NT2/D1 (cell line): Measurements from ENCODE around the gene GJD3.
A peak's percentile ranks its signal among the peaks of the same experiment; 100 is the strongest.

Experiments
- DNase-seq: peaks from one replicate; pipeline ENCODE4 v3.0.0-alpha.2; 2011; ENCODE audit warnings: low read depth, low spot score
- H3K27me3 ChIP-seq: 2 replicates; pipeline ENCODE4 v1.6.0; 2011; ENCODE audit warnings: mild to moderate bottlenecking; ENCODE audit not compliant: insufficient read length, insufficient read depth
- H3K36me3 ChIP-seq: 2 replicates; pipeline ENCODE4 v1.6.1; 2011; ENCODE audit warnings: mild to moderate bottlenecking, low read length, mixed read lengths; ENCODE audit not compliant: insufficient read depth, insufficient read length
- H3K4me1 ChIP-seq: 2 replicates; pipeline ENCODE4 v1.5.1; 2011; ENCODE audit not compliant: insufficient read depth, insufficient read length
- H3K4me3 ChIP-seq: 2 replicates; pipeline ENCODE4 v1.5.1; 2011; ENCODE audit warnings: low read depth; ENCODE audit not compliant: insufficient read length
- H3K9ac ChIP-seq: 2 replicates; pipeline ENCODE4 v1.6.0; 2011; ENCODE audit warnings: low read depth; ENCODE audit not compliant: insufficient read length
- H3K9me3 ChIP-seq: 2 replicates; pipeline ENCODE4 v1.5.1; 2011; ENCODE audit warnings: mild to moderate bottlenecking, low read length; ENCODE audit not compliant: insufficient read depth
- SUZ12 ChIP-seq: IDR thresholded peaks from 2 replicates; pipeline ENCODE4 v1.6.1; 2011; ENCODE audit not compliant: insufficient read length, insufficient read depth; ENCODE audit errors: extremely low read depth
- YY1 ChIP-seq: IDR thresholded peaks from 2 replicates; pipeline ENCODE4 v1.6.1; 2011; ENCODE audit not compliant: insufficient read length, insufficient read depth
- ZNF274 ChIP-seq: IDR thresholded peaks from 2 replicates; pipeline ENCODE4 v1.6.1; 2011; ENCODE audit warnings: mild to moderate bottlenecking, low read depth, low read length

The GJD3 gene

DNA sequence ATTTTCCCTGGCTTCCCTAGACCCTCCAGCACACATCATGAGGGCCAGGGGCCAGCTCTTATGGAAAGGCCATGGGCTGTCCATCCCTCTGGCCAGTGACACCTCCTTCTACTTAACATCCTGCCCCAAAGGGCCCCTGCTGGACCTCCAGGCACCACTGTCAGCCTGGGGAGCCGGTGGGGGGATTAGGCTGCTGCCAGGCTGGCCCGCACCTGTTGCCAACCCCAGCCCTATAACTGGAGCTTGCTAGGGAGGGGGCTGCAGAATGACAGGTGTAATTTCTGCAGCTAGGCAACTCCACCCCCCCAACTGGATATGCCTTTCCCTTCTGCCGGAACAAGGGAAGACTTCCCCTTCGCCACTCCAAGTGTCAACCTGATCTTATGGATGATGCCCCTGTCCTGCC lies 43.0 kb downstream of the GJD3 start:
- Histone ChIP-seq H3K9me3 (no peaks in the 10 kb centered on the region), H3K4me3 (peak overlapping the region; percentile 1), H3K9ac (no peak overlapping the region), H3K4me1 (peaks cover 36% of the 10 kb centered on the region), H3K27me3 (peaks cover 18% of the 10 kb centered on the region), H3K36me3 (peaks cover 3% of the 10 kb centered on the region)
- TF ChIP-seq SUZ12, result no peak
- TF ChIP-seq YY1, result no peak
- TF ChIP-seq ZNF274, result no peak
- DNase-seq, result no peak

DNA sequence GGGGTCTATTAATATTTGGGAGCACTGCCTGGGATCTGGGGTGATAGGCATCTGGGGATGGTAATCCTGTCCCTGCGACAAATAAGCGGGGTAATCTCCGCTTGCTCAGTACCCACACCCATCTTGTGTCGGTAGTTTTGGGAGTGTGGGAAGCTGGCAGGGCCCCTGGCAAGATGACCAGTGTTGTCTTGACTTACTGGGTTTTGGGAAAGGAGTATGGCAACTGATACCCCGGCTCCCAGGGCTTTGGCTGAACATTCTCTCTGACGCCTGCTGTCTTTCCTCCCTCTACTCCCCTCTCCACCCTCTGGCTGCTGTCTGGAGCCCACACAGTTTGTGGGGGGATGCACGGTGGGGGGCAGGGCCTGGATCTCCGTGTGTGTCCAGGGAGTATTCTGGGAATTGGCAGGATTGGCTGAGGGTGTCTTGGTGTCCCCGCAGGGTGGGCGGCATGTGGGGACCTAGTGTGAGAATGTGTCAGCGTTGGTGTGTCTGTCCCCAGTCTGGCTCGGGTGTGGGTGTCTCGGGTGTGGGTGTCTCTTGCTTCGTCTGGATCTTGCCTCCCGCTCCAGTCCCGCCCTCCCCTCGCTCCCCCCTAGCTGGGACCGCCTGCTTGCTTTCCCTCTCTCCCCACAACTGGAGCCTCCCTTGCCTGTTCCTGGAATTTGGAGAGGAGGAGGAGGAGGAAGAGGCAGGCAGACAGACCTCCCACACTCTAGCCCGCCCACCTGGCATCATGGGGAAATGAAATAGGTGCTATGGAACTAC lies 43.6 kb downstream of the GJD3 start:
- TF ChIP-seq SUZ12, result no peak
- TF ChIP-seq YY1, result no peak
- no peak for TF ChIP-seq ZNF274
- H3K27me3 ChIP-seq, result peaks cover 23% of the 10 kb centered on the region
- H3K4me1 ChIP-seq, result peaks cover 38% of the 10 kb centered on the region
- peaks cover 3% of the 10 kb centered on the region for H3K36me3 ChIP-seq
- H3K4me3 ChIP-seq, result no peak overlapping the region
- peak overlapping the region; percentile 36 for H3K9ac ChIP-seq
- H3K9me3 ChIP-seq, result no peaks in the 10 kb centered on the region
- no peak for DNase-seq

DNA sequence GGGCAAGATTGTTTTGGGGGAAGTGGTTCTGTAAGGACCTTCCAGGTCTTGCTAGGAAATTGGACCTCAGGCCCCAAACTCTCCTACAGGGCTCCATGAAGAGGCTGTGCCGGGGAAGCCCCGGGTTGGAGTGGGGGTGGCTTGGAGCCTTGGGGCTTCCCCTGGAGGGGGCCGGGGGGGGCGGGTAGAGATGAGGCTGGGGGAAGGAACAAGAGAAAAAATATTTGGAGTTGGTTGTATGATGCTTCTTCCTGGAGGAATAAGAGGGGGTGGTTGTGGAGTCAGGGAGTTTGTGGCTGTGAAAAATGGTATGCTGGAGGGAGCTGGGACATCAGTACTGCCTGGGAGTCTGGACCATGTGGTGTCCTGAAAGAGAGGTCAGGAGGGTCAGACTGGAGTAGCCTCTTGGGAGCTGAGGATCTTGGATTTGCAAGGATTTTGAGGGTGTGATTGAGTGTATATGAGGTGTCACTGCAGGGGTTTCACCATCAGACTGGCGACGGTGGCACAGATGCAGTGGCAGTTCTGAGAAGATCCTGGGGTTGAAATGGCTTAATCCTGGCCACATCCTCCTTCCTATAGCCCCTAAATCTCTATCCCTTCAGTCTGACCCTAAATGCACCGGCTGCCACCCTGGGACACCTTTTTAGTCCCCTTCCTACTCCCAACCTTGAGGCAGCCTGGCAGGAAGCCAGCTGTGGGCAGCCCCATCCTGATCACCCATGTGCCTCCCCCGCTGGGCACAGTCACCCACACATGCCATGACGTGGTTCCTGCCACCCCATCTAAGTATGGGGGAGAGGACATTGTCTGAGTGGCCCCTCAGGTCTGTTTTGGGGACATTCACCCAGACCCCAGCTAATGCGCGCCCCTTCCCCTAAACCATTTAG lies 44.6 kb downstream of the GJD3 start:
- H3K9ac ChIP-seq, result peak overlapping the region; percentile 92
- H3K4me1 ChIP-seq, result peaks cover 43% of the 10 kb centered on the region
- H3K36me3 ChIP-seq, result peaks cover 3% of the 10 kb centered on the region
- no peak for DNase-seq
- H3K4me3 ChIP-seq, result no peak overlapping the region
- TF ChIP-seq SUZ12 (no peak), ZNF274 (no peak), YY1 (no peak)
- H3K27me3 ChIP-seq, result peaks cover 25% of the 10 kb centered on the region
- no peaks in the 10 kb centered on the region for H3K9me3 ChIP-seq

DNA sequence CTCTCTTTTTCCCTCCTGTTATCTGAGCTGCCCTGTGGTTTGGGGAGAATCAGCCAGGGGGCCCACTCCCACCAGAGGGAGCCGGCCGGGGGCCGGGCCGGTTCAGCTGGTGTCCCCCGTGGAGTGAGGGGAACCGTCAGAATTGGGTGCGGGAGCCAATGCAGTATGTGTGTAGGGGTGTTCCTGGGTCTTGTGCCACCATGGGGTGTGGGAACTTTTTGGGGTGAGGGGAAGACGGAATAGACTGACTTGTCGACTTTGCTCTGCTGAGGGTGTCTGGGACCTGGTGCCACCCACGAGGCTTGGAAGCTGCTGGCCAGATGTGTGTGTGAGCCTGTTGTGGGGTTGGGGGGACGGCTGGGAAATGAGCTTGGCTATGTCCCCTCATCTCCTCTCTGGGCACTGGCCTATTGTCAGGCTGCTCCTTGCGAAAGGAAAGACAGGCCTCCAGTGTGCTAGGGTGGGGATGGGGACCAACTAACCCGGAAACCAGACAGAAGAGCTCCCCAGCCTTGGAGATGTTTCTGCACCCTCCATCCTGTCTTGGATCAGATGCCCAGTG lies 45.6 kb downstream of the GJD3 start:
- DNase-seq, result no peak
- no peaks in the 10 kb centered on the region for H3K9me3 ChIP-seq
- H3K4me3 ChIP-seq, result peak overlapping the region; percentile 79
- peak overlapping the region; percentile 92 for H3K9ac ChIP-seq
- TF ChIP-seq YY1, result no peak
- no peak for TF ChIP-seq SUZ12
- no peak for TF ChIP-seq ZNF274
- H3K4me1 ChIP-seq, result peaks cover 41% of the 10 kb centered on the region
- H3K27me3 ChIP-seq, result peaks cover 25% of the 10 kb centered on the region
- H3K36me3 ChIP-seq, result no peaks in the 10 kb centered on the region

DNA sequence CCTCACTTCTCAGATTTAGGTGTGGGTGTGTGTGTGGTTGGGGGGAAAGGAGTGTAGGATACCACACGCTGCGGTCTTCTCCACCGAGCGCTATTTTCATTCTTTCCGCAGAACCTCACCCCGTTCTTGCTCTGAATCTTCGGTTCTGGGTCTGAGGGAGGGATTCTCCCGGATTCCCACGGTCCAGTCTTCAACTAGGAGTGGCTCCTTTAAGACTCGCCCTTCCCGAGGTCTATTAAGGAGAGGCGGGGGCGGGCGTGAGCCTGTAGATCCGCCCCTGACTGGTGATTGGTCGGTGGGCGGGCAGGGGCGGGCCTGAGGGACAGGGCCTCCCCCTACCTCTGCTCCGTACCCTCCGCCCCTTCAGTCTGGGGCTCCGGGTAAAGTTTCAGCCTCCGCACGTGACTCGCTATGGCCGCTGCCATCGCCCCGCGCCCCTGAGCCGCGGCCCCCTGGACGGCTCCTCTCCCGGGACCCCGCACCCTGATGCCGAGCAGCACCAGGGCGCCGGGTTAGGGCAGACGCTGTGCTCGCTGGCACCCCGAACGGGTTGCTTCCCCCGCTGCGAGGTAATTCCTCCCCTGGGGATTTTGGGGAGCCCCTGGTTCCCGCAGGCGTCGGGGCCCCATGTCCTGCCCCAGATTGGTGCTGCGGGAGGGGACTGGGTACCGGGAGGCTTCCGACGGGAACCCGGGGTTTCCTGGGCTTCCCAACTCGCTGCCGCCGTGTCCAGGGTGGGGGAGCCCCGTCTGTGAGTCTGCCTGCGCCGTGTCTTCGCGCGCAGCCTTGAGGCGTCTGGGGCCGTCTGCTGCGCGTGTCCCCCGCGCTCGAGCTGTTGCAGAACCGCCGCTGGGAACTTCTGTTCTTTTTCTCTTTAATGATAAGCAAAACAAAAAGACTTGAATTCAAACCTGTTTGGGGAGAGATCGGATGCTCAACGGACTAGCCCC lies 46.4 kb downstream of the GJD3 start:
- H3K4me1 ChIP-seq, result peaks cover 41% of the 10 kb centered on the region

DNA sequence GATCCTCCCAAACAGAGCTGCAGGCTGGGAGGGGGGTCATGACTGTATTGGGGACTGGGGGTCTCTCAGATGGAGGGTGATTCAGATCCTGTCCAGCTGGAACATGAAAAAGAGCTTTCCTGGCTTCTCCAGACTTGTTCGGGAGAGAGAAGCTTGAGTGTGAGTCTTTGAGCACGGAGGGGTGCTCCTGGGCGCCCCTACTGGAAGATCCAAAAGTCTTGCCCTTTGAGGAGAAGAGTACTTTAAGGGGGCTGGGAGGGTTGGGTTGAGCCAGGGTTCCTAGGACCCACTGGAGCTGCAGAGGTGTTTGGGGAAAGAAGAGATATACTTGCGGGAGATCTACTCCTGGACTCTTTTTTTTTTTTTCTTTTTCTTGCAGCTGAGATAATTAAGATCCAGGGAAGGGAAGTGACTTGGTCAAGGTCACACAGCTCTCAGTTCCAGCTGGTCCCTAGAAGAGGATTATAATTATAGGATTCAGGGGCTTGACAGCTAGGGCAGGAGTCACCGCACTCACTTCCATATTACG lies 47.1 kb downstream of the GJD3 start:
- Histone ChIP-seq H3K4me3 (peak overlapping the region; percentile 42), H3K9me3 (no peaks in the 10 kb centered on the region), H3K36me3 (no peaks in the 10 kb centered on the region), H3K27me3 (peaks cover 25% of the 10 kb centered on the region), H3K4me1 (peaks cover 39% of the 10 kb centered on the region), H3K9ac (peak overlapping the region; percentile 88)
- TF ChIP-seq SUZ12 (no peak), YY1 (no peak), ZNF274 (no peak)
- no peak for DNase-seq

More for the DNA sequence above, 46.4 kb downstream of the GJD3 start:
- Histone ChIP-seq H3K27me3 (peaks cover 25% of the 10 kb centered on the region), H3K36me3 (no peaks in the 10 kb centered on the region), H3K9me3 (no peaks in the 10 kb centered on the region), H3K4me3 (peak overlapping the region; percentile 79), H3K9ac (peak overlapping the region; percentile 92)
- TF ChIP-seq SUZ12 (no peak), YY1 (peak; percentile 47)
- peak; percentile 89 for DNase-seq
